Astrocyte (in vitro differentiated cells and primary cell): ENCODE measurements around the gene QRICH1. TPM values are rescaled to one million over a fixed set of nuclear protein-coding genes. Genes with fewer than 3 reads are reported as not detected.

ENCODE experiments used
- DNase-seq: peaks from one replicate; pipeline ENCODE4 v3.0.0-alpha.2; 2010; ENCODE audit warnings: low read depth
- FAIRE-seq: peaks from 2 replicates; lab custom pipeline; 2011; peaks lifted over from hg19 to GRCh38; lab: Jason Lieb, UNC
- H2AFZ ChIP-seq: 2 replicates; pipeline ENCODE4 v1.6.0; 2012; ENCODE audit warnings: low read depth, low read length, inconsistent platforms
- H3K27ac ChIP-seq: 2 replicates; pipeline ENCODE4 v1.5.1; 2011; ENCODE audit warnings: low read depth, low read length, inconsistent platforms
- H3K27me3 ChIP-seq: 2 replicates; pipeline ENCODE4 v1.6.0; 2011; ENCODE audit warnings: low read length, inconsistent platforms; ENCODE audit not compliant: insufficient read depth
- H3K36me3 ChIP-seq: 2 replicates; pipeline ENCODE4 v1.5.1; 2011; ENCODE audit warnings: low read length, inconsistent platforms; ENCODE audit not compliant: insufficient read depth
- H3K4me1 ChIP-seq: 2 replicates; pipeline ENCODE4 v1.5.1; 2011; ENCODE audit warnings: low read length, inconsistent platforms; ENCODE audit not compliant: insufficient read depth
- H3K4me2 ChIP-seq: 2 replicates; pipeline ENCODE4 v1.6.0; 2012; ENCODE audit warnings: low read length, inconsistent platforms
- H3K4me3 ChIP-seq: 2 replicates; pipeline ENCODE4 v1.5.1; 2011; ENCODE audit warnings: low read depth, mild to moderate bottlenecking, low read length, inconsistent platforms; ENCODE audit not compliant: insufficient read depth
- H3K79me2 ChIP-seq: 2 replicates; pipeline ENCODE4 v1.6.0; 2012; ENCODE audit warnings: mild to moderate bottlenecking, low read length, inconsistent platforms; ENCODE audit not compliant: insufficient read depth
- H3K9ac ChIP-seq: 2 replicates; pipeline ENCODE4 v1.6.0; 2012; ENCODE audit warnings: mild to moderate bottlenecking, low read length, inconsistent platforms
- H3K9me3 ChIP-seq: 2 replicates; pipeline ENCODE4 v1.5.1; 2012; ENCODE audit warnings: low read depth, mild to moderate bottlenecking, low read length, inconsistent platforms; ENCODE audit not compliant: insufficient read depth
- H4K20me1 ChIP-seq: 2 replicates; pipeline ENCODE4 v1.6.0; 2012; ENCODE audit warnings: low read length, inconsistent platforms; ENCODE audit not compliant: insufficient read depth
- H3K27ac Mint-ChIP-seq: one replicate; pipeline ENCODE4 v1.8.0; 2021; ENCODE audit warnings: mild to moderate bottlenecking, mixed read lengths; ENCODE audit not compliant: unreplicated experiment
- H3K27me3 Mint-ChIP-seq: one replicate; pipeline ENCODE4 v1.8.0; 2021; ENCODE audit warnings: low read depth, mixed read lengths; ENCODE audit not compliant: unreplicated experiment
- H3K36me3 Mint-ChIP-seq: one replicate; pipeline ENCODE4 v1.8.0; 2021; ENCODE audit warnings: low read depth, mixed read lengths; ENCODE audit not compliant: unreplicated experiment
- H3K4me1 Mint-ChIP-seq: one replicate; pipeline ENCODE4 v1.8.0; 2021; ENCODE audit warnings: low read depth, mixed read lengths; ENCODE audit not compliant: unreplicated experiment
- H3K4me3 Mint-ChIP-seq: one replicate; pipeline ENCODE4 v1.8.0; 2021; ENCODE audit warnings: mild to moderate bottlenecking, moderate library complexity, mixed read lengths; ENCODE audit not compliant: unreplicated experiment
- H3K9me3 Mint-ChIP-seq: one replicate; pipeline ENCODE4 v1.8.0; 2021; ENCODE audit warnings: mild to moderate bottlenecking, mixed read lengths; ENCODE audit not compliant: unreplicated experiment
- CTCF ChIP-seq: IDR thresholded peaks from 2 replicates; pipeline ENCODE4 v1.5.1; 2011; ENCODE audit warnings: low read depth, mild to moderate bottlenecking, inconsistent platforms, low read length, moderate library complexity; ENCODE audit not compliant: insufficient read depth
- EZH2 ChIP-seq: IDR thresholded peaks from 2 replicates; pipeline ENCODE4 v1.6.1; 2012; ENCODE audit warnings: mild to moderate bottlenecking, low read length, inconsistent platforms; ENCODE audit not compliant: insufficient read depth
- total RNA-seq: library from RNA; stranded (reverse); gene quantifications from 2 replicates; pipeline ENCODE4 v1.2.1, GENCODE V29; 2021

QRICH1 gene
- total RNA-seq, 1 donor from 2014 or later, result 119 TPM

GRCh38 chr3:48997714-48998637, 95.9 kb downstream of the QRICH1 start:
- Histone ChIP-seq H4K20me1 (peaks cover 5% of the 10 kb centered on the region), H3K27ac (no peak overlapping the region), H3K4me1 (no peaks in the 10 kb centered on the region), H3K27me3 (no peaks in the 10 kb centered on the region), H3K4me2 (no peak overlapping the region), H3K36me3 (peaks cover 2% of the 10 kb centered on the region), H2AFZ (no peak overlapping the region), H3K79me2 (peaks cover 12% of the 10 kb centered on the region), H3K9ac (no peak overlapping the region), H3K9me3 (no peaks in the 10 kb centered on the region), H3K4me3 (no peak overlapping the region)
- Mint-ChIP-seq H3K27ac (no peak overlapping the region), H3K27me3 (no peaks in the 10 kb centered on the region), H3K4me3 (no peak overlapping the region), H3K4me1 (no peaks in the 10 kb centered on the region), H3K9me3 (no peaks in the 10 kb centered on the region), H3K36me3 (peaks cover 10% of the 10 kb centered on the region)
- DNase-seq (no peak), FAIRE-seq (no peak)
- TF ChIP-seq CTCF, result no peak

GRCh38 chr3:48997102-48997635, 96.7 kb downstream of the QRICH1 start:
- FAIRE-seq (no peak), DNase-seq (no peak)
- Histone ChIP-seq H3K27ac (no peak overlapping the region), H3K79me2 (peaks cover 12% of the 10 kb centered on the region), H4K20me1 (peaks cover 5% of the 10 kb centered on the region), H3K4me1 (no peaks in the 10 kb centered on the region), H3K4me2 (no peak overlapping the region), H3K9me3 (no peaks in the 10 kb centered on the region), H2AFZ (no peak overlapping the region), H3K27me3 (no peaks in the 10 kb centered on the region), H3K4me3 (no peak overlapping the region), H3K9ac (no peak overlapping the region), H3K36me3 (peaks cover 2% of the 10 kb centered on the region)
- Mint-ChIP-seq H3K27ac (no peak overlapping the region), H3K4me1 (no peaks in the 10 kb centered on the region), H3K4me3 (no peak overlapping the region), H3K27me3 (no peaks in the 10 kb centered on the region), H3K9me3 (no peaks in the 10 kb centered on the region), H3K36me3 (peaks cover 10% of the 10 kb centered on the region)
- TF ChIP-seq EZH2 (no peak), CTCF (no peak)

GRCh38 chr3:48996640-48997039, 97.2 kb downstream of the QRICH1 start:
- peaks cover 16% of the 10 kb centered on the region for H3K79me2 ChIP-seq
- H3K27me3 ChIP-seq, result no peaks in the 10 kb centered on the region
- TF ChIP-seq EZH2 (no peak), CTCF (no peak)
- Mint-ChIP-seq H3K4me3 (no peak overlapping the region), H3K27me3 (no peaks in the 10 kb centered on the region), H3K9me3 (no peaks in the 10 kb centered on the region), H3K36me3 (peaks cover 10% of the 10 kb centered on the region), H3K4me1 (peaks cover 5% of the 10 kb centered on the region), H3K27ac (no peak overlapping the region)
- peaks cover 2% of the 10 kb centered on the region for H3K36me3 ChIP-seq
- H3K4me1 ChIP-seq, result peaks cover 2% of the 10 kb centered on the region
- FAIRE-seq (no peak), DNase-seq (no peak)
- H3K27ac ChIP-seq, result no peak overlapping the region
- H3K9me3 ChIP-seq, result no peaks in the 10 kb centered on the region
- no peak overlapping the region for H3K4me3 ChIP-seq
- peaks cover 7% of the 10 kb centered on the region for H4K20me1 ChIP-seq
- no peak overlapping the region for H3K9ac ChIP-seq
- H2AFZ ChIP-seq, result no peak overlapping the region
- no peak overlapping the region for H3K4me2 ChIP-seq
